ENCODE measurements around the gene COX20.

GRCh38 chr1:244822878-244823277 is 12.6 kb upstream of the COX20 start:
- TF ChIP-seq EZH2 (IDR thresholded peaks at IDR 0.05; ENCODE audit: low read length, unreplicated experiment) (no peak), CTCF (conservative IDR thresholded peaks at IDR 0.05; ENCODE audit: low read depth, low read length) (no peak), EZH2phosphoT487 (IDR thresholded peaks at IDR 0.05; ENCODE audit: borderline replicate concordance, low read length) (no peak)

Measured in PC-3 (cell line).